HL-60 (cell line): ENCODE measurements around the gene KRTAP10-11.

Experiments
- DNase-seq, 2 experiments: peaks; one replicate each; pipeline ENCODE4 v3.0.0-alpha.2; 2010 to 2020; ENCODE audit warnings: low read depth in 1 of 2, low spot score in 1 of 2
- H3K27ac ChIP-seq: fragments of 250-450 bp; sonication (Bioruptor Pico); replicated peaks from 2 replicates; pipeline ENCODE4 v1.5.1; 2020; ENCODE audit warnings: mild to moderate bottlenecking, moderate library complexity
- H3K27me3 ChIP-seq: fragments of 250-450 bp; sonication (Bioruptor Pico); 2 replicates; pipeline ENCODE4 v1.5.1; 2021; ENCODE audit warnings: mild to moderate bottlenecking, moderate library complexity; ENCODE audit not compliant: insufficient read depth, poor library complexity, severe bottlenecking
- H3K4me3 ChIP-seq: replicated peaks from 2 replicates; pipeline ENCODE4 v1.5.1; 2011; ENCODE audit warnings: mild to moderate bottlenecking, control low read depth, low read length; ENCODE audit not compliant: insufficient read depth
- GABPA ChIP-seq: IDR thresholded peaks from 2 replicates; pipeline ENCODE4 v1.6.1; 2012; ENCODE audit warnings: low read depth
- POLR2AphosphoS5 ChIP-seq: IDR thresholded peaks from 2 replicates; pipeline ENCODE4 v1.6.1; 2012; ENCODE audit warnings: low read depth
- SPI1 ChIP-seq: IDR thresholded peaks from 2 replicates; pipeline ENCODE4 v1.6.1; 2012; ENCODE audit warnings: low read depth, mild to moderate bottlenecking, borderline replicate concordance
- TF ChIP-seq, protein P1 (sequence below): IDR thresholded peaks from one replicate; pipeline ENCODE4 v1.5.1; 2011; ENCODE audit warnings: low read length, control low read depth, inconsistent platforms; ENCODE audit not compliant: insufficient read depth
- TF ChIP-seq, protein P2 (sequence below): IDR thresholded peaks from 2 replicates; pipeline ENCODE4 v1.6.1; 2012; ENCODE audit warnings: low read depth; ENCODE audit not compliant: insufficient replicate concordance

KRTAP10-11 gene

DNA sequence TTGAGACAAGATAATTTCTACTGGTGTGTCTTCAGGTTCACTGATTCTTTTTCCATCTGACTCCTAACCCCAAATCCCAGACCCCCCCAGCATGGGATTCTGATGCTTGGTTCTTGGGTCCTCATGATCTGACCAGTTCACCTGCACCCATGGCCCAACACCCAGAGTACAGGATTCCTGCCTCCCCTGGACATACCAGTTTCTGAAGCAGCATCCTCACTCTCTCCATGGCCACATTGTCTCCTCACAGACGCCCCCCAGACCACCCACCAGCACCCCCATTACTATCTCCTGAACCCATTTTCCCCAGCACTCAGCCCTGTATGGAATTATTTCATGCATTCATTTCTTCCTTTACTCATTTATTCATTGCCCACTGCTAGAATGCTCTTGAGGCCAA lies 10.7 kb downstream of the KRTAP10-11 start:
- TF ChIP-seq SPI1 (no peak), POLR2AphosphoS5 (no peak), GABPA (no peak)
- TF ChIP-seq, protein P1, sequence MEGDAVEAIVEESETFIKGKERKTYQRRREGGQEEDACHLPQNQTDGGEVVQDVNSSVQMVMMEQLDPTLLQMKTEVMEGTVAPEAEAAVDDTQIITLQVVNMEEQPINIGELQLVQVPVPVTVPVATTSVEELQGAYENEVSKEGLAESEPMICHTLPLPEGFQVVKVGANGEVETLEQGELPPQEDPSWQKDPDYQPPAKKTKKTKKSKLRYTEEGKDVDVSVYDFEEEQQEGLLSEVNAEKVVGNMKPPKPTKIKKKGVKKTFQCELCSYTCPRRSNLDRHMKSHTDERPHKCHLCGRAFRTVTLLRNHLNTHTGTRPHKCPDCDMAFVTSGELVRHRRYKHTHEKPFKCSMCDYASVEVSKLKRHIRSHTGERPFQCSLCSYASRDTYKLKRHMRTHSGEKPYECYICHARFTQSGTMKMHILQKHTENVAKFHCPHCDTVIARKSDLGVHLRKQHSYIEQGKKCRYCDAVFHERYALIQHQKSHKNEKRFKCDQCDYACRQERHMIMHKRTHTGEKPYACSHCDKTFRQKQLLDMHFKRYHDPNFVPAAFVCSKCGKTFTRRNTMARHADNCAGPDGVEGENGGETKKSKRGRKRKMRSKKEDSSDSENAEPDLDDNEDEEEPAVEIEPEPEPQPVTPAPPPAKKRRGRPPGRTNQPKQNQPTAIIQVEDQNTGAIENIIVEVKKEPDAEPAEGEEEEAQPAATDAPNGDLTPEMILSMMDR = no peak
- TF ChIP-seq, protein P2, sequence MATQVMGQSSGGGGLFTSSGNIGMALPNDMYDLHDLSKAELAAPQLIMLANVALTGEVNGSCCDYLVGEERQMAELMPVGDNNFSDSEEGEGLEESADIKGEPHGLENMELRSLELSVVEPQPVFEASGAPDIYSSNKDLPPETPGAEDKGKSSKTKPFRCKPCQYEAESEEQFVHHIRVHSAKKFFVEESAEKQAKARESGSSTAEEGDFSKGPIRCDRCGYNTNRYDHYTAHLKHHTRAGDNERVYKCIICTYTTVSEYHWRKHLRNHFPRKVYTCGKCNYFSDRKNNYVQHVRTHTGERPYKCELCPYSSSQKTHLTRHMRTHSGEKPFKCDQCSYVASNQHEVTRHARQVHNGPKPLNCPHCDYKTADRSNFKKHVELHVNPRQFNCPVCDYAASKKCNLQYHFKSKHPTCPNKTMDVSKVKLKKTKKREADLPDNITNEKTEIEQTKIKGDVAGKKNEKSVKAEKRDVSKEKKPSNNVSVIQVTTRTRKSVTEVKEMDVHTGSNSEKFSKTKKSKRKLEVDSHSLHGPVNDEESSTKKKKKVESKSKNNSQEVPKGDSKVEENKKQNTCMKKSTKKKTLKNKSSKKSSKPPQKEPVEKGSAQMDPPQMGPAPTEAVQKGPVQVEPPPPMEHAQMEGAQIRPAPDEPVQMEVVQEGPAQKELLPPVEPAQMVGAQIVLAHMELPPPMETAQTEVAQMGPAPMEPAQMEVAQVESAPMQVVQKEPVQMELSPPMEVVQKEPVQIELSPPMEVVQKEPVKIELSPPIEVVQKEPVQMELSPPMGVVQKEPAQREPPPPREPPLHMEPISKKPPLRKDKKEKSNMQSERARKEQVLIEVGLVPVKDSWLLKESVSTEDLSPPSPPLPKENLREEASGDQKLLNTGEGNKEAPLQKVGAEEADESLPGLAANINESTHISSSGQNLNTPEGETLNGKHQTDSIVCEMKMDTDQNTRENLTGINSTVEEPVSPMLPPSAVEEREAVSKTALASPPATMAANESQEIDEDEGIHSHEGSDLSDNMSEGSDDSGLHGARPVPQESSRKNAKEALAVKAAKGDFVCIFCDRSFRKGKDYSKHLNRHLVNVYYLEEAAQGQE = no peak
- Histone ChIP-seq H3K27me3 (no peaks in the 10 kb centered on the region), H3K27ac (no peak overlapping the region), H3K4me3 (no peak overlapping the region)
- no peak for DNase-seq

- TF ChIP-seq, protein P1 = no peak
- TF ChIP-seq POLR2AphosphoS5 (no peak), GABPA (no peak), SPI1 (no peak)
- TF ChIP-seq, protein P2 = no peak
- H3K27ac ChIP-seq = no peak within 1 kb of the TSS
- no peak for DNase-seq
- H3K27me3 ChIP-seq = no peaks in the 10 kb centered on the region
- H3K4me3 ChIP-seq = no peak within 1 kb of the TSS
These were observed 11.7 kb downstream of the KRTAP10-11 start, which contains the start of gene KRTAP12-3 for GRCh38 chr21:44657635-44658540. Gene KRTAP12-3 (plus strand): TSS chr21:44657932. CDS start chr21:44657980, 48 bp downstream.

GRCh38 chr21:44658541-44658910 lies 12.3 kb downstream of the KRTAP10-11 start:
- Histone ChIP-seq H3K27ac (no peak overlapping the region), H3K4me3 (no peak overlapping the region), H3K27me3 (no peaks in the 10 kb centered on the region)
- TF ChIP-seq, protein P2 = no peak
- TF ChIP-seq GABPA (no peak), POLR2AphosphoS5 (no peak), SPI1 (no peak)
- TF ChIP-seq, protein P1 = no peak
- no peak for DNase-seq
